Thoracic aorta (tissue), 2 donors: ENCODE results near the gene RNF31. TPM values are rescaled to one million over a fixed set of nuclear protein-coding genes. Genes with fewer than 3 reads are reported as not detected.

Experiments
- ATAC-seq: fragments of 150-250 bp; one replicate; pipeline ENCODE4 v1.8.0; 2017; ENCODE audit warnings: low read depth; ENCODE audit not compliant: insufficient number of reproducible peaks, low FRiP score
- DNase-seq: peaks from one replicate; pipeline ENCODE4 v3.0.0-alpha.2; 2020; ENCODE audit warnings: low spot score
- H3K27ac ChIP-seq, 2 donors: fragments of 200-600 bp; sonication (generic); 1 replicate in 1 of 2; 2 replicates in 1 of 2; pipeline ENCODE4 v1.5.1; 2016; ENCODE audit warnings: mild to moderate bottlenecking in 2 of 2, moderate library complexity in 2 of 2
- H3K27me3 ChIP-seq: fragments of 200-600 bp; sonication (generic); replicated peaks from 2 replicates; pipeline ENCODE4 v1.6.0; 2016; ENCODE audit warnings: mild to moderate bottlenecking; ENCODE audit not compliant: insufficient read depth
- H3K36me3 ChIP-seq: fragments of 200-600 bp; sonication (generic); one replicate; pipeline ENCODE4 v1.5.1; 2016
- H3K4me1 ChIP-seq, 2 donors: fragments of 200-600 bp; sonication (generic); 1 replicate in 1 of 2; 2 replicates in 1 of 2; pipeline versions ENCODE4 v1.5.1 to v1.6.0; 2016; ENCODE audit warnings: low read depth in 2 of 2, mild to moderate bottlenecking in 1 of 2; ENCODE audit not compliant: control insufficient read depth in 1 of 2
- H3K4me3 ChIP-seq: fragments of 200-600 bp; sonication (generic); 2 replicates; pipeline ENCODE4 v1.5.1; 2016; ENCODE audit warnings: mild to moderate bottlenecking
- H3K9me3 ChIP-seq: fragments of 200-600 bp; sonication (generic); 2 replicates; pipeline ENCODE4 v1.5.1; 2016
- total RNA-seq, 2 donors: library from RNA; depleted of rRNA; stranded (reverse); fragments of >200 nt; gene quantifications; one replicate each; pipeline versions ENCODE4 v1.1.0 to v1.2.3, GENCODE V29; 2016
- TF ChIP-seq, protein P1 (sequence below): fragments of 200-600 bp; sonication (generic); IDR thresholded peaks from one replicate; pipeline ENCODE4 v1.5.1; 2019; ENCODE audit warnings: antibody characterized with exemption

The RNF31 gene
- total RNA-seq, 2 donors from 2014 or later: 60.4 to 94.6 TPM

GRCh38 chr14:24108336-24108874 lies 38.9 kb upstream of the RNF31 start:
- ATAC-seq (no peak), DNase-seq (no peak)
- no peak overlapping the region for H3K4me3 ChIP-seq
- TF ChIP-seq, protein P1, sequence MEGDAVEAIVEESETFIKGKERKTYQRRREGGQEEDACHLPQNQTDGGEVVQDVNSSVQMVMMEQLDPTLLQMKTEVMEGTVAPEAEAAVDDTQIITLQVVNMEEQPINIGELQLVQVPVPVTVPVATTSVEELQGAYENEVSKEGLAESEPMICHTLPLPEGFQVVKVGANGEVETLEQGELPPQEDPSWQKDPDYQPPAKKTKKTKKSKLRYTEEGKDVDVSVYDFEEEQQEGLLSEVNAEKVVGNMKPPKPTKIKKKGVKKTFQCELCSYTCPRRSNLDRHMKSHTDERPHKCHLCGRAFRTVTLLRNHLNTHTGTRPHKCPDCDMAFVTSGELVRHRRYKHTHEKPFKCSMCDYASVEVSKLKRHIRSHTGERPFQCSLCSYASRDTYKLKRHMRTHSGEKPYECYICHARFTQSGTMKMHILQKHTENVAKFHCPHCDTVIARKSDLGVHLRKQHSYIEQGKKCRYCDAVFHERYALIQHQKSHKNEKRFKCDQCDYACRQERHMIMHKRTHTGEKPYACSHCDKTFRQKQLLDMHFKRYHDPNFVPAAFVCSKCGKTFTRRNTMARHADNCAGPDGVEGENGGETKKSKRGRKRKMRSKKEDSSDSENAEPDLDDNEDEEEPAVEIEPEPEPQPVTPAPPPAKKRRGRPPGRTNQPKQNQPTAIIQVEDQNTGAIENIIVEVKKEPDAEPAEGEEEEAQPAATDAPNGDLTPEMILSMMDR: no peak
- H3K27me3 ChIP-seq: no peaks in the 10 kb centered on the region
- H3K4me1 ChIP-seq: no peaks in the 10 kb centered on the region
- no peaks in the 10 kb centered on the region for H3K36me3 ChIP-seq
- no peaks in the 10 kb centered on the region for H3K9me3 ChIP-seq
- no peak overlapping the region for H3K27ac ChIP-seq

GRCh38 chr14:24110060-24110459 lies 37.2 kb upstream of the RNF31 start:
- ATAC-seq: no peak
- H3K9me3 ChIP-seq: no peaks in the 10 kb centered on the region
- H3K27ac ChIP-seq: no peak overlapping the region
- H3K4me3 ChIP-seq: no peak overlapping the region
- TF ChIP-seq, protein P1: no peak
- H3K4me1 ChIP-seq: no peaks in the 10 kb centered on the region
- H3K36me3 ChIP-seq: no peaks in the 10 kb centered on the region
- no peaks in the 10 kb centered on the region for H3K27me3 ChIP-seq
- DNase-seq: no peak

GRCh38 chr14:24110523-24110922 lies 36.8 kb upstream of the RNF31 start:
- DNase-seq (no peak), ATAC-seq (no peak)
- no peak overlapping the region for H3K27ac ChIP-seq
- no peak overlapping the region for H3K4me3 ChIP-seq
- H3K9me3 ChIP-seq: no peaks in the 10 kb centered on the region
- TF ChIP-seq, protein P1: no peak
- H3K4me1 ChIP-seq: peaks cover 0 to 2% of the 10 kb centered on the region in 2 donors
- H3K36me3 ChIP-seq: no peaks in the 10 kb centered on the region
- H3K27me3 ChIP-seq: no peaks in the 10 kb centered on the region

DNA sequence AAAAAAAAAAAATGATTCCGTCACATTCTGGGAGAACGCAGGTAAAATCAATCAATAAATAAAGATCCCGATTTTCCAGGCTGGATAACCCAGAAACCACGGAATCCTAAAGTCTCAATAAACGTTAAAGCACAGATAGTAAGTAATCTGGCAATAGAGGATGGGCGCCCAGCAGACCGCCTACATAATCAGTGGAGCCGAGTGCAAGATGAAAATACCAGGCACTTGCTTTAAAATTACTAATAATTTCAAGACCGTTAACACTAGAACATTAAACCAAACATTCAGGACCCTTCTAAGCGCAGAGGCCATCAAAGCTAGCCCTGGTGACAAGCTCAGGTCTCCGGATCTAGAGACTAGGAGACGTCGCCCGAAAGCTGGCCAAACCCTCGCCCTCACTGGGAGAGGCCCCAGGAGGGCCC lies 33.9 kb upstream of the RNF31 start:
- Histone ChIP-seq H3K27ac (peak overlapping the region; percentile 97 to 98), H3K4me3 (peak overlapping the region; percentile 92), H3K9me3 (no peaks in the 10 kb centered on the region), H3K4me1 (peaks cover 7 to 18% of the 10 kb centered on the region in 2 donors), H3K36me3 (no peaks in the 10 kb centered on the region), H3K27me3 (no peaks in the 10 kb centered on the region)
- DNase-seq (no peak), ATAC-seq (no peak)
- TF ChIP-seq, protein P1: no peak

DNA sequence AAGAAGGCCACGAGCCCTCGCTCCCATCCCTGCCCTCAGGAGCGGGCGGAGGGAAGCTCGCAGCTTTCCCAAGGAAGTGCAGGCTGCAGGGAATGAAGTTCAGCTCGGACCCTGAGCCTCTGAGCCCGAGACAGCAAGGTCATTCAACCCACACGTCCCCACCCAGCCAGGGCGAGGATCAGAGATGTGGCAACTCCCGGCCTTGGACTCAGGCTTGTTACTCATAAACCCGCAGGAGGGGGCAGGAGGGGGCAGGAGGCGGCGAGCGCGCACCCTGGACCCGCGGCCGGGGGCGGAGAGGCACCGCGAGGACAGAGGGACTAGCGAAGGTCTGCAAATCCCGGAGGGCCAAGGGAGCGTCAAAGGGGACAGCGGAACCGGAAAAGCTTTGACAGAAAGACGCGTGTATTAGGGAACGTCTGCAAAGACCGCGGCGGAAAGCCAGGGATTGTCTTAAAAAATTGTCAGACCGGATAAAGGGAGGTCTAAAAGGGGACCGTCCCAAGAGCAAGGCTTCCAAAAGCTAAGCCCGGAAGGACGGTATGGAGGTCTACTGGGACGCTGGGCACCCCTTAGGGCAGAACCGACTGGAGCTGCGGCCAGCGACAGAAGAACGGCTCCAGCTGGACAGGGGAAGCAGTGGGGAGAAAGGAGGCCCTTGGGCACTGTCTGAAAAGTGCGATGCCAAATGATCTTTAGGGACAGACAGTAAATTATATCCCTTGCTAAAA lies 33.3 kb upstream of the RNF31 start:
- peaks cover 1% of the 10 kb centered on the region for H3K36me3 ChIP-seq
- H3K27ac ChIP-seq: peak overlapping the region; percentile 97 to 98
- H3K4me3 ChIP-seq: peak overlapping the region; percentile 92
- no peaks in the 10 kb centered on the region for H3K9me3 ChIP-seq
- no peaks in the 10 kb centered on the region for H3K27me3 ChIP-seq
- TF ChIP-seq, protein P1: no peak
- DNase-seq (peak; percentile 82), ATAC-seq (peak; percentile 34)
- H3K4me1 ChIP-seq: peaks cover 7 to 18% of the 10 kb centered on the region in 2 donors
